GM12872 (cell line): ENCODE measurements around the gene ZBTB7C.

Source experiments
- CTCF ChIP-seq: IDR thresholded peaks from 3 replicates; pipeline ENCODE4 v1.5.1; 2011; ENCODE audit warnings: low read depth, mild to moderate bottlenecking, low read length, moderate library complexity; ENCODE audit not compliant: insufficient read depth

ZBTB7C gene

GRCh38 chr18:48202350-48203260 is 206.6 kb downstream of the ZBTB7C start:
- TF ChIP-seq CTCF: no peak

GRCh38 chr18:48202006-48202348 is 207.2 kb downstream of the ZBTB7C start:
- no peak for TF ChIP-seq CTCF

- no peak for TF ChIP-seq CTCF
These were observed 207.7 kb downstream of the ZBTB7C start for GRCh38 chr18:48201337-48202005.

- TF ChIP-seq CTCF: no peak
These were observed 208.4 kb downstream of the ZBTB7C start for GRCh38 chr18:48200631-48201336.

- TF ChIP-seq CTCF: no peak
These were observed 209.8 kb downstream of the ZBTB7C start for GRCh38 chr18:48199399-48199798.

- TF ChIP-seq CTCF: no peak
These were observed 211.4 kb downstream of the ZBTB7C start for GRCh38 chr18:48197819-48198218.

GRCh38 chr18:48195787-48196186 is 213.4 kb downstream of the ZBTB7C start:
- no peak for TF ChIP-seq CTCF
